ACC112 (cell line): ENCODE data around the gene JMJD4.
"Not testable (repeated sequence)": the region's sequence is repeated elsewhere in the genome, so short reads cannot be mapped to it uniquely, and the experiment has no call there.

Experiments used
- H2AFZ ChIP-seq: fragments of 200-600 bp; sonication (generic); one replicate; pipeline ENCODE4 v1.6.0; 2017; ENCODE audit warnings: antibody characterized with exemption, low read length; ENCODE audit not compliant: unreplicated experiment
- H3K27ac ChIP-seq: fragments of 200-600 bp; sonication (generic); 2 replicates; pipeline ENCODE4 v1.5.1; 2014; ENCODE audit warnings: low read depth, mild to moderate bottlenecking, antibody characterized with exemption, low read length, moderate library complexity
- H3K27me3 ChIP-seq: fragments of 200-600 bp; sonication (generic); 2 replicates; pipeline ENCODE4 v1.6.1; 2014; ENCODE audit warnings: mild to moderate bottlenecking, antibody characterized with exemption, low read length, moderate library complexity, mixed read lengths; ENCODE audit not compliant: insufficient read depth
- H3K36me3 ChIP-seq: fragments of 200-600 bp; sonication (generic); 2 replicates; pipeline ENCODE4 v1.6.1; 2016; ENCODE audit warnings: mild to moderate bottlenecking, antibody characterized with exemption, low read length, moderate library complexity, mixed read lengths; ENCODE audit not compliant: insufficient read depth
- H3K4me1 ChIP-seq: fragments of 200-600 bp; sonication (generic); one replicate; pipeline ENCODE4 v1.6.1; 2016; ENCODE audit warnings: low read length, mixed read lengths; ENCODE audit not compliant: insufficient read depth, unreplicated experiment, control insufficient read depth
- H3K4me3 ChIP-seq: fragments of 200-600 bp; sonication (generic); 2 replicates; pipeline ENCODE4 v1.5.1; 2014; ENCODE audit warnings: mild to moderate bottlenecking, low read depth, low read length
- H3K79me2 ChIP-seq: fragments of 200-600 bp; sonication (generic); one replicate; pipeline ENCODE4 v1.6.0; 2016; ENCODE audit warnings: low read length; ENCODE audit not compliant: control insufficient read depth, unreplicated experiment, insufficient read depth

Gene JMJD4

GRCh38 chr1:227725046-227725445 lies 10.1 kb downstream of the JMJD4 start:
- Histone ChIP-seq H3K36me3 (no peaks in the 10 kb centered on the region), H3K27ac (no peak overlapping the region), H3K4me3 (no peak overlapping the region), H2AFZ (no peak overlapping the region), H3K27me3 (peaks cover 23% of the 10 kb centered on the region), H3K4me1 (no peaks in the 10 kb centered on the region), H3K79me2 (no peaks in the 10 kb centered on the region)

- Histone ChIP-seq H3K27me3 (peaks cover 23% of the 10 kb centered on the region), H3K4me1 (no peaks in the 10 kb centered on the region), H3K36me3 (no peaks in the 10 kb centered on the region), H3K27ac (no peak overlapping the region), H3K4me3 (no peak overlapping the region), H3K79me2 (no peaks in the 10 kb centered on the region), H2AFZ (no peak overlapping the region)
These were observed 11.6 kb downstream of the JMJD4 start for GRCh38 chr1:227723474-227723873.

- Histone ChIP-seq H3K4me1 (no peaks in the 10 kb centered on the region), H3K4me3 (no peak overlapping the region), H2AFZ (no peak overlapping the region), H3K27ac (no peak overlapping the region), H3K79me2 (no peaks in the 10 kb centered on the region), H3K27me3 (no peaks in the 10 kb centered on the region; the same call in 1 of the 2 replicates), H3K36me3 (no peaks in the 10 kb centered on the region)
These were observed 16.2 kb downstream of the JMJD4 start for GRCh38 chr1:227718932-227719331.

GRCh38 chr1:227712648-227713047 lies 22.5 kb downstream of the JMJD4 start:
- H3K27ac ChIP-seq = no peak overlapping the region
- H3K36me3 ChIP-seq = no peaks in the 10 kb centered on the region
- no peak overlapping the region for H2AFZ ChIP-seq
- H3K79me2 ChIP-seq = no peaks in the 10 kb centered on the region
- H3K4me1 ChIP-seq = no peaks in the 10 kb centered on the region
- no peak overlapping the region for H3K4me3 ChIP-seq
- no peaks in the 10 kb centered on the region; the same call in 1 of the 2 replicates for H3K27me3 ChIP-seq

GRCh38 chr1:227710474-227710873 lies 24.6 kb downstream of the JMJD4 start:
- H3K4me3 ChIP-seq, H3K27me3 ChIP-seq, H3K4me1 ChIP-seq, H3K79me2 ChIP-seq, H3K36me3 ChIP-seq, H3K27ac ChIP-seq, H2AFZ ChIP-seq: not testable (repeated sequence)

- no peaks in the 10 kb centered on the region for H3K27me3 ChIP-seq
- no peak overlapping the region for H3K4me3 ChIP-seq
- H3K27ac ChIP-seq = no peak overlapping the region
- H3K4me1 ChIP-seq = no peaks in the 10 kb centered on the region
- no peak overlapping the region for H2AFZ ChIP-seq
- H3K79me2 ChIP-seq = no peaks in the 10 kb centered on the region
- H3K36me3 ChIP-seq = no peaks in the 10 kb centered on the region
These were observed 25.7 kb downstream of the JMJD4 start for GRCh38 chr1:227709451-227709850.

- H3K4me1 ChIP-seq = no peaks in the 10 kb centered on the region
- peak overlapping the region; percentile 52 for H2AFZ ChIP-seq
- no peaks in the 10 kb centered on the region for H3K27me3 ChIP-seq
- no peaks in the 10 kb centered on the region for H3K36me3 ChIP-seq
- H3K79me2 ChIP-seq = no peaks in the 10 kb centered on the region
- peak overlapping the region; percentile 42 for H3K4me3 ChIP-seq
- H3K27ac ChIP-seq = no peak overlapping the region
These were observed 27.3 kb downstream of the JMJD4 start for GRCh38 chr1:227707846-227708245.

GRCh38 chr1:227701631-227702030 lies 33.5 kb downstream of the JMJD4 start:
- H3K4me1 ChIP-seq, H3K27ac ChIP-seq, H3K4me3 ChIP-seq, H3K27me3 ChIP-seq, H3K36me3 ChIP-seq, H2AFZ ChIP-seq, H3K79me2 ChIP-seq: not testable (repeated sequence)

GRCh38 chr1:227697321-227697864 lies 37.7 kb downstream of the JMJD4 start:
- H3K4me3 ChIP-seq = no peak overlapping the region
- no peak overlapping the region for H2AFZ ChIP-seq
- H3K27ac ChIP-seq = no peak overlapping the region
- H3K27me3 ChIP-seq = peaks cover 3% of the 10 kb centered on the region; the same call in 1 of the 2 replicates
- no peaks in the 10 kb centered on the region for H3K36me3 ChIP-seq
- H3K4me1 ChIP-seq = no peaks in the 10 kb centered on the region
- no peaks in the 10 kb centered on the region for H3K79me2 ChIP-seq

GRCh38 chr1:227685807-227686206 lies 49.3 kb downstream of the JMJD4 start:
- no peaks in the 10 kb centered on the region for H3K79me2 ChIP-seq
- H3K4me3 ChIP-seq = no peak overlapping the region
- no peak overlapping the region for H3K27ac ChIP-seq
- no peak overlapping the region for H2AFZ ChIP-seq
- peaks cover 5% of the 10 kb centered on the region; the same call in 1 of the 2 replicates for H3K27me3 ChIP-seq
- no peaks in the 10 kb centered on the region for H3K36me3 ChIP-seq
- H3K4me1 ChIP-seq = no peaks in the 10 kb centered on the region
